ENCODE measurements around the gene WWOX. TPM values are rescaled to one million over a fixed set of nuclear protein-coding genes. Genes with fewer than 3 reads are reported as not detected.

Gene WWOX
- polyA plus RNA-seq, 2 of the 4 experiments (the other 2 are of a cell fraction), result 16.0 to 17.2 TPM

GRCh38 chr16:78098595-78099270, 721 bp upstream of the WWOX start:
- CTCF ChIA-PET, result interaction anchor here (0.8 to 2.0 kb wide), 8 partner anchors 9 to 1503 kb away, joined by 3 to 12 read pairs (median 6); no protein-coding TSS in a partner anchor
- no peak for DNase-seq (ENCODE audit: low read depth in 1 of 2, low spot score in 1 of 2)

DNA sequence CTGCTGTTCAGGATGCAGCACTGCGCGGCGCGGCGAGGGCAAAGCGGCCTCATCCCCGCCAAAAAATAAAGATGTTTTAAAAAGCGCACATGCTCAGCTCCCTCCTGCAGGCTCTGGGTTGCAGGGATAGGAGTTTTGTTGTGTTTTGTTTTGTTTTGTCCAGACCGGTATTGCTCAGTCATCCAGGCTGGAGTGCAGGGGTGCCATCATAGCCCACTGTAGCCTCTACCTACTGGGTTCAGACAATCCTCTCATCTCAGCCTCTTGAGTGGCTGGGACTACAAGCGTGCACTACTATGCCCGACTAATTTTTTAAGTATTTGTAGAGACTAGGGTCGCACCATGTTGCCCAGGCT, 636 bp downstream of the WWOX start:
- H3K27ac ChIP-seq, result peak overlapping the region; percentile 79 to 89
- H3K4me3 ChIP-seq, result peak overlapping the region; percentile 83
- ATAC-seq (peak; percentile 6 to 75), DNase-seq (ENCODE audit: low read depth in 1 of 2, low spot score in 1 of 2) (peak in 1 of 2 experiments; percentile 4), FAIRE-seq (no peak)
- peaks cover 7% of the 10 kb centered on the region for H3K4me1 ChIP-seq
- POLR2A ChIA-PET, result interaction anchor here (0.6 to 1.6 kb wide), 2 partner anchors 16 to 1848 kb away, joined by 3 read pairs; no protein-coding TSS in a partner anchor
- CTCF ChIA-PET, result interaction anchor here (0.7 to 2.0 kb wide), 21 partner anchors 9 to 1502 kb away, joined by 3 to 12 read pairs (median 4); no protein-coding TSS in a partner anchor
- 1% methylated on average over 9 of the region's 12 CpGs for WGBS (ENCODE audit: missing lambda C conversion rate)
- peak overlapping the region; percentile 93 for H3K4me2 ChIP-seq
- no peaks in the 10 kb centered on the region for H3K9me3 ChIP-seq
- TF ChIP-seq GATA3 (IDR thresholded peaks at IDR 0.05; ENCODE audit: borderline replicate concordance), result no peak
- TF ChIP-seq, protein P1, sequence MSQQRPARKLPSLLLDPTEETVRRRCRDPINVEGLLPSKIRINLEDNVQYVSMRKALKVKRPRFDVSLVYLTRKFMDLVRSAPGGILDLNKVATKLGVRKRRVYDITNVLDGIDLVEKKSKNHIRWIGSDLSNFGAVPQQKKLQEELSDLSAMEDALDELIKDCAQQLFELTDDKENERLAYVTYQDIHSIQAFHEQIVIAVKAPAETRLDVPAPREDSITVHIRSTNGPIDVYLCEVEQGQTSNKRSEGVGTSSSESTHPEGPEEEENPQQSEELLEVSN (IDR thresholded peaks at IDR 0.05; ENCODE audit: borderline replicate concordance, low read depth), result peak; percentile 59; the same call in 1 of the 2 replicates

More at GRCh38 chr16:78098595-78099270, 721 bp upstream of the WWOX start:
- 59% methylated on average over 12 of the region's 12 CpGs for WGBS (ENCODE audit: missing lambda C conversion rate)
- Histone ChIP-seq H3K27ac (peak overlapping the region; percentile 79 to 89), H3K4me1 (peaks cover 7% of the 10 kb centered on the region), H3K4me3 (peak overlapping the region; percentile 83), H3K9me3 (no peaks in the 10 kb centered on the region), H3K4me2 (peak overlapping the region; percentile 88)
- POLR2A ChIA-PET, result interaction anchor here (0.6 to 1.6 kb wide), 2 partner anchors 10 to 15 kb away, joined by 3 read pairs; no protein-coding TSS in a partner anchor
- TF ChIP-seq MAFK (IDR thresholded peaks at IDR 0.05; ENCODE audit: partially characterized antibody) (peak; percentile 86), POLR2A (IDR thresholded peaks at IDR 0.05; ENCODE audit: low read length) (peak; percentile 43; the same call in 1 of the 2 replicates), HOXA7 (CRISPR knock-in tag; IDR thresholded peaks at IDR 0.05) (no peak), JUNB (IDR thresholded peaks at IDR 0.05) (no peak)
- ATAC-seq, result no peak
- no peak for FAIRE-seq

GRCh38 chr16:78102122-78102660, 2.7 kb downstream of the WWOX start:
- Histone ChIP-seq H3K4me2 (no peak overlapping the region), H3K4me1 (peaks cover 7% of the 10 kb centered on the region), H3K4me3 (no peak overlapping the region), H3K9me3 (no peaks in the 10 kb centered on the region), H3K27ac (no peak overlapping the region)
- WGBS (ENCODE audit: missing lambda C conversion rate), result 97% methylated on average over 5 of the region's 5 CpGs
- DNase-seq (ENCODE audit: low read depth in 1 of 2, low spot score in 1 of 2) (no peak), FAIRE-seq (no peak), ATAC-seq (no peak)
- no peak for TF ChIP-seq ZSCAN20 (CRISPR knock-in tag; IDR thresholded peaks at IDR 0.05)
- no peak for TF ChIP-seq SREBF2 (IDR thresholded peaks at IDR 0.05)
- no peak for TF ChIP-seq JUN (IDR thresholded peaks at IDR 0.05)
- no peak for TF ChIP-seq RARB (CRISPR knock-in tag; IDR thresholded peaks at IDR 0.05)
- no peak for TF ChIP-seq HOXA7 (CRISPR knock-in tag; IDR thresholded peaks at IDR 0.05)
- no peak for TF ChIP-seq ZC3H11A (IDR thresholded peaks at IDR 0.05)
- no peak for TF ChIP-seq ZNF302 (CRISPR knock-in tag; IDR thresholded peaks at IDR 0.05)
- TF ChIP-seq MAFK (IDR thresholded peaks at IDR 0.05; ENCODE audit: partially characterized antibody), result no peak
- no peak for TF ChIP-seq NPAS2 (CRISPR knock-in tag; IDR thresholded peaks at IDR 0.05; ENCODE audit: borderline replicate concordance)
- TF ChIP-seq CHD2 (IDR thresholded peaks at IDR 0.05; ENCODE audit: low read length, partially characterized antibody), result no peak
- TF ChIP-seq RFX5 (IDR thresholded peaks at IDR 0.05), result no peak
- no peak for TF ChIP-seq HOXB5 (CRISPR knock-in tag; IDR thresholded peaks at IDR 0.05)
- no peak for TF ChIP-seq MAZ (IDR thresholded peaks at IDR 0.05; ENCODE audit: borderline replicate concordance, low read depth, low read length)
- TF ChIP-seq, protein P2, sequence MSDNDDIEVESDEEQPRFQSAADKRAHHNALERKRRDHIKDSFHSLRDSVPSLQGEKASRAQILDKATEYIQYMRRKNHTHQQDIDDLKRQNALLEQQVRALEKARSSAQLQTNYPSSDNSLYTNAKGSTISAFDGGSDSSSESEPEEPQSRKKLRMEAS (IDR thresholded peaks at IDR 0.05), result no peak
- TF ChIP-seq ESRRA (IDR thresholded peaks at IDR 0.05; ENCODE audit: borderline replicate concordance, low read length), result no peak
- TF ChIP-seq EHMT2 (IDR thresholded peaks at IDR 0.05; ENCODE audit: low read depth), result no peak
- TF ChIP-seq, protein P3, sequence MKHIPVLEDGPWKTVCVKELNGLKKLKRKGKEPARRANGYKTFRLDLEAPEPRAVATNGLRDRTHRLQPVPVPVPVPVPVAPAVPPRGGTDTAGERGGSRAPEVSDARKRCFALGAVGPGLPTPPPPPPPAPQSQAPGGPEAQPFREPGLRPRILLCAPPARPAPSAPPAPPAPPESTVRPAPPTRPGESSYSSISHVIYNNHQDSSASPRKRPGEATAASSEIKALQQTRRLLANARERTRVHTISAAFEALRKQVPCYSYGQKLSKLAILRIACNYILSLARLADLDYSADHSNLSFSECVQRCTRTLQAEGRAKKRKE (CRISPR knock-in tag; IDR thresholded peaks at IDR 0.05; ENCODE audit: low read depth), result no peak
- no peak for TF ChIP-seq POLR2AphosphoS2 (conservative IDR thresholded peaks at IDR 0.05; ENCODE audit: low read length)
- TF ChIP-seq RAD21 (conservative IDR thresholded peaks at IDR 0.05 in 1 of 2, IDR thresholded peaks at IDR 0.05 in 1 of 2), result no peak
- CTCF ChIA-PET, result interaction anchor here (0.6 kb wide), 3 partner anchors 80 to 915 kb away, joined by 3 read pairs; no protein-coding TSS in a partner anchor
- POLR2A ChIA-PET, result no interaction called here
